ENCODE measurements around the gene RPS21.

GRCh38 chr20:62404761-62405107 is 17.8 kb downstream of the RPS21 start:
- TF ChIP-seq, protein P1, sequence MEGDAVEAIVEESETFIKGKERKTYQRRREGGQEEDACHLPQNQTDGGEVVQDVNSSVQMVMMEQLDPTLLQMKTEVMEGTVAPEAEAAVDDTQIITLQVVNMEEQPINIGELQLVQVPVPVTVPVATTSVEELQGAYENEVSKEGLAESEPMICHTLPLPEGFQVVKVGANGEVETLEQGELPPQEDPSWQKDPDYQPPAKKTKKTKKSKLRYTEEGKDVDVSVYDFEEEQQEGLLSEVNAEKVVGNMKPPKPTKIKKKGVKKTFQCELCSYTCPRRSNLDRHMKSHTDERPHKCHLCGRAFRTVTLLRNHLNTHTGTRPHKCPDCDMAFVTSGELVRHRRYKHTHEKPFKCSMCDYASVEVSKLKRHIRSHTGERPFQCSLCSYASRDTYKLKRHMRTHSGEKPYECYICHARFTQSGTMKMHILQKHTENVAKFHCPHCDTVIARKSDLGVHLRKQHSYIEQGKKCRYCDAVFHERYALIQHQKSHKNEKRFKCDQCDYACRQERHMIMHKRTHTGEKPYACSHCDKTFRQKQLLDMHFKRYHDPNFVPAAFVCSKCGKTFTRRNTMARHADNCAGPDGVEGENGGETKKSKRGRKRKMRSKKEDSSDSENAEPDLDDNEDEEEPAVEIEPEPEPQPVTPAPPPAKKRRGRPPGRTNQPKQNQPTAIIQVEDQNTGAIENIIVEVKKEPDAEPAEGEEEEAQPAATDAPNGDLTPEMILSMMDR (IDR thresholded peaks at IDR 0.05): no peak
- no peak for TF ChIP-seq POLR2A (IDR thresholded peaks at IDR 0.05)

All from heart left ventricle (tissue), 13 donors.